HCT116 (cell line): ENCODE results near the gene CTXND1. TPM values are rescaled to one million over a fixed set of nuclear protein-coding genes. Genes with fewer than 3 reads are reported as not detected.

Source experiments
- ATAC-seq: fragments of 200-7000 bp; cut with Tn5 transposase; 2 replicates; pipeline ENCODE4 v1.9.1; 2020; ENCODE audit warnings: mild to moderate bottlenecking, moderate library complexity
- BruUV-seq: library from RNA; stranded (reverse); fragments of 400-500 nt; replicated peaks from 2 replicates; lab custom pipeline; 2021; lab: Mats Ljungman, UMichigan
- CTCF ChIA-PET: fragments of 300-600 bp; sonication (Branson Sonifier 250); formaldehyde crosslinking; loops from one replicate; lab custom pipeline; 2021; ENCODE audit warnings: antibody characterized with exemption; lab: Charles Lee
- POLR2A ChIA-PET: fragments of 300-600, 350-600 bp; sonication (Branson Sonifier 250); formaldehyde crosslinking; loops from one replicate; lab custom pipeline; 2021; ENCODE audit warnings: antibody characterized with exemption; lab: Charles Lee
- RAD21 ChIA-PET, 2 experiments: fragments of 300-600 bp; sonication (Branson Sonifier 250); formaldehyde crosslinking; loops; one replicate each; lab custom pipeline; 2023; ENCODE audit warnings: low total read pairs in 2 of 2; ENCODE audit not compliant: uncharacterized antibody in 2 of 2, unreplicated experiment in 2 of 2, low non-redundant PET in 1 of 2; lab: Charles Lee
- DNase-seq: peaks from one replicate; pipeline ENCODE4 v3.0.0-alpha.2; 2010; ENCODE audit warnings: low read depth, low spot score
- H2AFZ ChIP-seq: fragments of 200-600 bp; shearing (Covaris generic), sonication (generic); 2 replicates; pipeline ENCODE4 v1.6.1; 2017; ENCODE audit warnings: low read depth, mixed run types, mixed read lengths, antibody characterized with exemption, low read length; ENCODE audit not compliant: poor library complexity, severe bottlenecking
- H3K27ac ChIP-seq: 2 replicates; pipeline ENCODE4 v1.5.1; 2012; ENCODE audit warnings: low read depth, low read length
- H3K27me3 ChIP-seq: fragments of 200-600 bp; sonication (generic); 2 replicates; pipeline ENCODE4 v1.6.1; 2016; ENCODE audit warnings: mixed run types, low read length, mixed read lengths; ENCODE audit not compliant: insufficient read depth
- H3K36me3 ChIP-seq, 2 experiments: fragments of 200-500 bp in 1 of 2; fragments of 200-600 bp in 1 of 2; sonication (Bioruptor generic) in 1 of 2; sonication (generic) in 1 of 2; 2 replicates each; pipeline versions ENCODE4 v1.5.1 to v1.6.1; 2014 to 2016; ENCODE audit warnings: low read length in 2 of 2, inconsistent platforms in 1 of 2, mixed read lengths in 1 of 2, mixed run types in 1 of 2; ENCODE audit not compliant: insufficient read depth in 2 of 2, control insufficient read depth in 1 of 2
- H3K4me1 ChIP-seq, 2 experiments: fragments of 200-600 bp in 1 of 2; sonication (generic) in 1 of 2; 2 replicates each; pipeline versions ENCODE4 v1.5.1 to v1.6.1; 2012 to 2017; ENCODE audit warnings: low read length in 2 of 2, inconsistent platforms in 1 of 2, mild to moderate bottlenecking in 1 of 2, mixed read lengths in 1 of 2, mixed run types in 1 of 2, moderate library complexity in 1 of 2; ENCODE audit not compliant: insufficient read depth in 2 of 2, control insufficient read depth in 1 of 2
- H3K4me2 ChIP-seq: fragments of 200-600 bp; sonication (generic); 2 replicates; pipeline ENCODE4 v1.6.1; 2017; ENCODE audit warnings: mixed run types, low read length, mixed read lengths
- H3K4me3 ChIP-seq, 2 experiments: fragments of 200-600 bp in 1 of 2; sonication (generic) in 1 of 2; replicated peaks in 1 of 2; 2 replicates each; pipeline ENCODE4 v1.5.1; 2011 to 2016; ENCODE audit warnings: low read length in 2 of 2, control low read depth in 1 of 2, low read depth in 1 of 2, mild to moderate bottlenecking in 1 of 2, mixed read lengths in 1 of 2, mixed run types in 1 of 2
- H3K79me2 ChIP-seq: fragments of 200-600 bp; sonication (generic); 2 replicates; pipeline ENCODE4 v1.6.1; 2017; ENCODE audit warnings: mild to moderate bottlenecking, mixed run types, low read length, moderate library complexity, mixed read lengths; ENCODE audit not compliant: insufficient read depth
- H3K9ac ChIP-seq: fragments of 200-600 bp; sonication (generic); 2 replicates; pipeline ENCODE4 v1.6.1; 2016; ENCODE audit warnings: low read length, mixed read lengths
- H3K9me2 ChIP-seq: fragments of 200-600 bp; sonication (generic), shearing (Covaris generic); 2 replicates; pipeline ENCODE4 v1.6.1; 2017; ENCODE audit warnings: mixed run types, mild to moderate bottlenecking, moderate library complexity; ENCODE audit not compliant: insufficient read depth
- H3K9me3 ChIP-seq, 2 experiments: fragments of 200-500 bp in 1 of 2; fragments of 200-600 bp in 1 of 2; sonication (Bioruptor generic) in 1 of 2; sonication (generic) in 1 of 2; 2 replicates each; pipeline ENCODE4 v1.6.1; 2014 to 2017; ENCODE audit warnings: low read length in 2 of 2, mixed read lengths in 2 of 2, inconsistent platforms in 1 of 2, low read depth in 1 of 2, mild to moderate bottlenecking in 1 of 2, mixed run types in 1 of 2, moderate library complexity in 1 of 2; ENCODE audit not compliant: control insufficient read depth in 1 of 2, insufficient read depth in 1 of 2
- H4K20me1 ChIP-seq: fragments of 200-600 bp; sonication (generic), shearing (Covaris generic); 2 replicates; pipeline ENCODE4 v1.6.1; 2017; ENCODE audit warnings: mixed run types, mild to moderate bottlenecking, moderate library complexity; ENCODE audit not compliant: insufficient read depth
- ATF3 ChIP-seq: IDR thresholded peaks from 2 replicates; pipeline ENCODE4 v1.6.1; 2012
- CBX3 ChIP-seq: IDR thresholded peaks from 2 replicates; pipeline ENCODE4 v1.6.1; 2012; ENCODE audit warnings: low read depth
- EGR1 ChIP-seq: IDR thresholded peaks from 2 replicates; pipeline ENCODE4 v1.6.1; 2012; ENCODE audit warnings: low read depth
- ELF1 ChIP-seq: IDR thresholded peaks from 2 replicates; pipeline ENCODE4 v1.6.1; 2012; ENCODE audit warnings: low read depth, borderline replicate concordance
- EZH2phosphoT487 ChIP-seq: fragments of 200-600 bp; IDR thresholded peaks from 2 replicates; pipeline ENCODE4 v1.6.1; 2018; ENCODE audit warnings: antibody characterized with exemption, borderline replicate concordance
- POLR2A ChIP-seq: IDR thresholded peaks from 2 replicates; pipeline ENCODE4 v1.7.0; 2011; ENCODE audit warnings: borderline replicate concordance; ENCODE audit not compliant: insufficient read depth, insufficient read length; ENCODE audit errors: extremely low read depth
- POLR2AphosphoS5 ChIP-seq: IDR thresholded peaks from 2 replicates; pipeline ENCODE4 v1.6.1; 2011; ENCODE audit warnings: mild to moderate bottlenecking, low read depth, low read length, moderate library complexity
- SIN3A ChIP-seq: IDR thresholded peaks from 2 replicates; pipeline ENCODE4 v1.6.1; 2012; ENCODE audit warnings: low read depth
- YY1 ChIP-seq: IDR thresholded peaks from 2 replicates; pipeline ENCODE4 v1.6.1; 2011; ENCODE audit warnings: low read length, low read depth, moderate library complexity, mild to moderate bottlenecking; ENCODE audit not compliant: insufficient replicate concordance; ENCODE audit errors: extremely low read depth
- ZBTB33 ChIP-seq: IDR thresholded peaks from 2 replicates; pipeline ENCODE4 v1.6.1; 2011; ENCODE audit warnings: mild to moderate bottlenecking, low read length, moderate library complexity; ENCODE audit not compliant: insufficient replicate concordance; ENCODE audit errors: extremely low read depth
- ZNF274 ChIP-seq: fragments of 200-500 bp; sonication (Bioruptor generic); IDR thresholded peaks from 2 replicates; pipeline ENCODE4 v1.6.1; 2014; ENCODE audit warnings: mild to moderate bottlenecking, low read depth, low read length, inconsistent platforms
- intact Hi-C: fragments of 100-400 bp; cut with micrococcal nuclease; formaldehyde crosslinking; loops from 2 replicates; pipeline ENCODE4 v1.10.0; 2022
- total RNA-seq: library from RNA; stranded (reverse); gene quantifications from one replicate; pipeline ENCODE4 v1.2.1, GENCODE V29; 2021; ENCODE audit not compliant: unreplicated experiment
- TF ChIP-seq, protein P1 (sequence below), 3 experiments: fragments of 200-600 bp in 1 of 3; sonication (generic) in 1 of 3; IDR thresholded peaks in 2 of 3; conservative IDR thresholded peaks in 1 of 3; 2 replicates each; pipeline ENCODE4 v1.5.1; 2012 to 2017; ENCODE audit warnings: low read depth in 2 of 3, low read length in 2 of 3, antibody characterized with exemption in 1 of 3, borderline replicate concordance in 1 of 3, control low read depth in 1 of 3, mild to moderate bottlenecking in 1 of 3, mixed read lengths in 1 of 3, mixed run types in 1 of 3, moderate library complexity in 1 of 3; ENCODE audit not compliant: insufficient read depth in 1 of 3
- TF ChIP-seq, protein P2 (sequence below): IDR thresholded peaks from 2 replicates; pipeline ENCODE4 v1.6.1; 2012

CTXND1 gene
- total RNA-seq, 1 experiment from 2014 or later = not detected

- TF ChIP-seq, protein P1, sequence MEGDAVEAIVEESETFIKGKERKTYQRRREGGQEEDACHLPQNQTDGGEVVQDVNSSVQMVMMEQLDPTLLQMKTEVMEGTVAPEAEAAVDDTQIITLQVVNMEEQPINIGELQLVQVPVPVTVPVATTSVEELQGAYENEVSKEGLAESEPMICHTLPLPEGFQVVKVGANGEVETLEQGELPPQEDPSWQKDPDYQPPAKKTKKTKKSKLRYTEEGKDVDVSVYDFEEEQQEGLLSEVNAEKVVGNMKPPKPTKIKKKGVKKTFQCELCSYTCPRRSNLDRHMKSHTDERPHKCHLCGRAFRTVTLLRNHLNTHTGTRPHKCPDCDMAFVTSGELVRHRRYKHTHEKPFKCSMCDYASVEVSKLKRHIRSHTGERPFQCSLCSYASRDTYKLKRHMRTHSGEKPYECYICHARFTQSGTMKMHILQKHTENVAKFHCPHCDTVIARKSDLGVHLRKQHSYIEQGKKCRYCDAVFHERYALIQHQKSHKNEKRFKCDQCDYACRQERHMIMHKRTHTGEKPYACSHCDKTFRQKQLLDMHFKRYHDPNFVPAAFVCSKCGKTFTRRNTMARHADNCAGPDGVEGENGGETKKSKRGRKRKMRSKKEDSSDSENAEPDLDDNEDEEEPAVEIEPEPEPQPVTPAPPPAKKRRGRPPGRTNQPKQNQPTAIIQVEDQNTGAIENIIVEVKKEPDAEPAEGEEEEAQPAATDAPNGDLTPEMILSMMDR (IDR thresholded peaks at IDR 0.05 in 2 of 3, conservative IDR thresholded peaks at IDR 0.05 in 1 of 3; ENCODE audit: borderline replicate concordance in 1 of 3, insufficient read depth in 1 of 3, low read depth in 2 of 3, low read length in 2 of 3) = no peak
Measured at GRCh38 chr15:80210611-80211573, 41.1 kb downstream of the CTXND1 start (continued).

DNA sequence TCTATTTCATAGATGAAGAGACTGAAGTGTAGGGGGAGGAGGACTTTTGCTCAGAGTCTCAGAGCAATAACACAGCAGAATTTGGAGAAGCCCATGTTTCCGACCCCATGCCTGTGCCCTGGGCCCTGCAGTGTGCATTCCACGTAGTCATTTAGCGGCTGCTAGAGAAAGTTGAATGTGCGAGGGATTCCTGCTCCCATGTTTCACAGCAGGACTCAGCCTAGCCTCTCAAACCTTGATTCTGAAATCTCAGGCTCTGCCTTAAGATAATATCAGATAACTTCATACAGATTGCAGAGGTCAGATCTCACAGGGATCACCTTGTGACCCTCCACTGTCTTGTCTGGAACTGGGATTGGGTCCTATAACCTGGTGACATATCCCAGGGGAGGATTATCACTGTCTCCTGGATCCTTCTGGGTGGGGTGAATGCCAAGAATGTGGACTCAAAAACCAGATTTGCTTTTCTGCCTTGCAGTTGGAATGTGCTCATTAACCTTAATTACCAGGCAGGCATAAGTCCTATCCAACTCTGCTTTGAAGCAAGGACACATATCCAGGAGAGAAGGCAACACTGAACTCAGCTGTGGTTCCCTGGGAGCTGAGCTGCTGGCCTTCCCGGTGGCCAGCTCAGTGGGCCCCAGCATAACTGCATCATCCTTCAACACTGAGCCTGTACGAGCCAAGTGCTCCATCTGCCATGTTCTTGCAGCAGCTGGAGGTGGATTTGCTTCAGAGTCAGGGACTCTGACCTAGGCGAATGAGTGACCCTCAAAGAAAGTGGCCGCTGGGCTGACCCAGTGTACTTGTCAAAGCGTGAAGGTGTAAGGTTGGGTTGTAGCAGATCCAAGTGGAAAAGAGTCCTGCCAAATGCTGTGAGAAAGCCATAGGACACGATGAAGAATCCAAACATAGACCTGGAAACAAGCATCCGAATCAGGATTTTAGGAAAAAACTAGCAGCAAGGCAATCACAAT is 43.0 kb downstream of the CTXND1 start:
- Histone ChIP-seq H4K20me1 (no peaks in the 10 kb centered on the region), H3K79me2 (no peaks in the 10 kb centered on the region), H2AFZ (no peak overlapping the region), H3K27me3 (peaks cover 24% of the 10 kb centered on the region), H3K9me3 (no peaks in the 10 kb centered on the region), H3K9ac (no peak overlapping the region), H3K36me3 (no peaks in the 10 kb centered on the region), H3K4me1 (0 out of 4 replicates have a peak, but pooled peaks cover 0 to 4% of the 10 kb centered on the region in 2 experiments), H3K4me3 (no peak overlapping the region), H3K4me2 (no peak overlapping the region), H3K27ac (no peak overlapping the region), H3K9me2 (no peaks in the 10 kb centered on the region)
- intact Hi-C loops = no loop called here
- DNase-seq = no peak
- no peak for ATAC-seq
- no TSS peak for BruUV-seq
- ChIA-PET RAD21 (no interaction called here), CTCF (no interaction called here), POLR2A (no interaction called here)
- TF ChIP-seq ELF1 = no peak
- TF ChIP-seq SIN3A = no peak
- TF ChIP-seq CBX3 = no peak
- TF ChIP-seq POLR2A = no peak
- TF ChIP-seq EZH2phosphoT487 = no peak
- no peak for TF ChIP-seq POLR2AphosphoS5
- no peak for TF ChIP-seq ZBTB33
- no peak for TF ChIP-seq YY1
- TF ChIP-seq, protein P1 (IDR thresholded peaks at IDR 0.05 in 2 of 3, conservative IDR thresholded peaks at IDR 0.05 in 1 of 3; ENCODE audit: borderline replicate concordance in 1 of 3, insufficient read depth in 1 of 3, low read depth in 2 of 3, low read length in 2 of 3) = no peak
- no peak for TF ChIP-seq ATF3
- TF ChIP-seq ZNF274 = no peak
- no peak for TF ChIP-seq EGR1
- TF ChIP-seq, protein P2, sequence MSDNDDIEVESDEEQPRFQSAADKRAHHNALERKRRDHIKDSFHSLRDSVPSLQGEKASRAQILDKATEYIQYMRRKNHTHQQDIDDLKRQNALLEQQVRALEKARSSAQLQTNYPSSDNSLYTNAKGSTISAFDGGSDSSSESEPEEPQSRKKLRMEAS = no peak
